ENCODE measurements around the gene C18orf32.

The C18orf32 gene

GRCh38 chr18:49472459-49472858 is 14.6 kb downstream of the C18orf32 start:
- Histone ChIP-seq H3K9ac (ENCODE audit: low read depth in 1 of 2, low read length in 2 of 2) (no peak overlapping the region), H3K27me3 (ENCODE audit: control insufficient read depth in 1 of 2, insufficient read depth in 2 of 2, low read length in 2 of 2) (no peaks in the 10 kb centered on the region), H3K27ac (ENCODE audit: low read depth, low read length) (no peak overlapping the region), H3K9me3 (ENCODE audit: control insufficient read depth in 1 of 2, low read length in 2 of 2) (no peaks in the 10 kb centered on the region), H3K4me1 (ENCODE audit: control insufficient read depth in 1 of 2, insufficient read depth in 2 of 2, low read length in 2 of 2) (no peaks in the 10 kb centered on the region), H3K4me3 (ENCODE audit: low read depth in 1 of 2, low read length in 2 of 2) (no peak overlapping the region), H3K36me3 (ENCODE audit: control insufficient read depth in 1 of 2, insufficient read depth in 2 of 2, low read length in 2 of 2) (no peaks in the 10 kb centered on the region)

- Histone ChIP-seq H3K9ac (ENCODE audit: low read depth in 1 of 2, low read length in 2 of 2) (no peak overlapping the region), H3K27me3 (ENCODE audit: control insufficient read depth in 1 of 2, insufficient read depth in 2 of 2, low read length in 2 of 2) (no peaks in the 10 kb centered on the region), H3K27ac (ENCODE audit: low read depth, low read length) (no peak overlapping the region), H3K9me3 (ENCODE audit: control insufficient read depth in 1 of 2, low read length in 2 of 2) (no peaks in the 10 kb centered on the region), H3K36me3 (ENCODE audit: control insufficient read depth in 1 of 2, insufficient read depth in 2 of 2, low read length in 2 of 2) (no peaks in the 10 kb centered on the region), H3K4me3 (ENCODE audit: low read depth in 1 of 2, low read length in 2 of 2) (no peak overlapping the region), H3K4me1 (ENCODE audit: control insufficient read depth in 1 of 2, insufficient read depth in 2 of 2, low read length in 2 of 2) (no peaks in the 10 kb centered on the region)
Observed at GRCh38 chr18:49471532-49471931, 15.5 kb downstream of the C18orf32 start.

GRCh38 chr18:49467599-49467998 is 19.4 kb downstream of the C18orf32 start:
- H3K4me3 ChIP-seq (ENCODE audit: low read depth in 1 of 2, low read length in 2 of 2): no peak overlapping the region
- H3K36me3 ChIP-seq (ENCODE audit: control insufficient read depth in 1 of 2, insufficient read depth in 2 of 2, low read length in 2 of 2): no peaks in the 10 kb centered on the region
- no peaks in the 10 kb centered on the region for H3K9me3 ChIP-seq (ENCODE audit: control insufficient read depth in 1 of 2, low read length in 2 of 2)
- no peaks in the 10 kb centered on the region for H3K4me1 ChIP-seq (ENCODE audit: control insufficient read depth in 1 of 2, insufficient read depth in 2 of 2, low read length in 2 of 2)
- H3K9ac ChIP-seq (ENCODE audit: low read depth in 1 of 2, low read length in 2 of 2): no peak overlapping the region
- H3K27me3 ChIP-seq (ENCODE audit: control insufficient read depth in 1 of 2, insufficient read depth in 2 of 2, low read length in 2 of 2): no peaks in the 10 kb centered on the region
- H3K27ac ChIP-seq (ENCODE audit: low read depth, low read length): no peak overlapping the region

GRCh38 chr18:49467019-49467563 is 19.9 kb downstream of the C18orf32 start:
- H3K4me1 ChIP-seq (ENCODE audit: control insufficient read depth in 1 of 2, insufficient read depth in 2 of 2, low read length in 2 of 2): no peaks in the 10 kb centered on the region
- no peak overlapping the region for H3K9ac ChIP-seq (ENCODE audit: low read depth in 1 of 2, low read length in 2 of 2)
- H3K36me3 ChIP-seq (ENCODE audit: control insufficient read depth in 1 of 2, insufficient read depth in 2 of 2, low read length in 2 of 2): no peaks in the 10 kb centered on the region
- H3K27ac ChIP-seq (ENCODE audit: low read depth, low read length): no peak overlapping the region
- no peaks in the 10 kb centered on the region for H3K27me3 ChIP-seq (ENCODE audit: control insufficient read depth in 1 of 2, insufficient read depth in 2 of 2, low read length in 2 of 2)
- no peak overlapping the region for H3K4me3 ChIP-seq (ENCODE audit: low read depth in 1 of 2, low read length in 2 of 2)
- H3K9me3 ChIP-seq (ENCODE audit: control insufficient read depth in 1 of 2, low read length in 2 of 2): no peaks in the 10 kb centered on the region

GRCh38 chr18:49464718-49465598 is 22.1 kb downstream of the C18orf32 start:
- no peak overlapping the region for H3K4me3 ChIP-seq (ENCODE audit: low read depth in 1 of 2, low read length in 2 of 2)
- no peak overlapping the region for H3K27ac ChIP-seq (ENCODE audit: low read depth, low read length)
- H3K36me3 ChIP-seq (ENCODE audit: control insufficient read depth in 1 of 2, insufficient read depth in 2 of 2, low read length in 2 of 2): no peaks in the 10 kb centered on the region
- H3K9me3 ChIP-seq (ENCODE audit: control insufficient read depth in 1 of 2, low read length in 2 of 2): no peaks in the 10 kb centered on the region
- H3K9ac ChIP-seq (ENCODE audit: low read depth in 1 of 2, low read length in 2 of 2): no peak overlapping the region
- H3K4me1 ChIP-seq (ENCODE audit: control insufficient read depth in 1 of 2, insufficient read depth in 2 of 2, low read length in 2 of 2): peaks cover 0 to 7% of the 10 kb centered on the region in 2 donors
- H3K27me3 ChIP-seq (ENCODE audit: control insufficient read depth in 1 of 2, insufficient read depth in 2 of 2, low read length in 2 of 2): no peaks in the 10 kb centered on the region

GRCh38 chr18:49461602-49461977 is 25.4 kb downstream of the C18orf32 start:
- no peak overlapping the region for H3K27ac ChIP-seq (ENCODE audit: low read depth, low read length)
- no peaks in the 10 kb centered on the region for H3K27me3 ChIP-seq (ENCODE audit: control insufficient read depth in 1 of 2, insufficient read depth in 2 of 2, low read length in 2 of 2)
- H3K36me3 ChIP-seq (ENCODE audit: control insufficient read depth in 1 of 2, insufficient read depth in 2 of 2, low read length in 2 of 2): no peaks in the 10 kb centered on the region
- H3K4me1 ChIP-seq (ENCODE audit: control insufficient read depth in 1 of 2, insufficient read depth in 2 of 2, low read length in 2 of 2): peaks cover 22 to 24% of the 10 kb centered on the region in 2 donors
- peak overlapping the region in 1 of 2 donors; percentile 95 for H3K4me3 ChIP-seq (ENCODE audit: low read depth in 1 of 2, low read length in 2 of 2)
- H3K9ac ChIP-seq (ENCODE audit: low read depth in 1 of 2, low read length in 2 of 2): no peak overlapping the region
- H3K9me3 ChIP-seq (ENCODE audit: control insufficient read depth in 1 of 2, low read length in 2 of 2): no peaks in the 10 kb centered on the region

GRCh38 chr18:49460976-49461601 is 25.9 kb downstream of the C18orf32 start:
- H3K27me3 ChIP-seq (ENCODE audit: control insufficient read depth in 1 of 2, insufficient read depth in 2 of 2, low read length in 2 of 2): no peaks in the 10 kb centered on the region
- peak overlapping the region; percentile 87 to 95 for H3K4me3 ChIP-seq (ENCODE audit: low read depth in 1 of 2, low read length in 2 of 2)
- H3K27ac ChIP-seq (ENCODE audit: low read depth, low read length): no peak overlapping the region
- no peaks in the 10 kb centered on the region for H3K9me3 ChIP-seq (ENCODE audit: control insufficient read depth in 1 of 2, low read length in 2 of 2)
- H3K36me3 ChIP-seq (ENCODE audit: control insufficient read depth in 1 of 2, insufficient read depth in 2 of 2, low read length in 2 of 2): no peaks in the 10 kb centered on the region
- peak overlapping the region; percentile 3 to 61 for H3K9ac ChIP-seq (ENCODE audit: low read depth in 1 of 2, low read length in 2 of 2)
- peaks cover 22 to 25% of the 10 kb centered on the region in 2 donors for H3K4me1 ChIP-seq (ENCODE audit: control insufficient read depth in 1 of 2, insufficient read depth in 2 of 2, low read length in 2 of 2)

GRCh38 chr18:49459404-49460171 is 27.4 kb downstream of the C18orf32 start:
- peak overlapping the region; percentile 87 to 95 for H3K4me3 ChIP-seq (ENCODE audit: low read depth in 1 of 2, low read length in 2 of 2)
- peaks cover 22 to 25% of the 10 kb centered on the region in 2 donors for H3K4me1 ChIP-seq (ENCODE audit: control insufficient read depth in 1 of 2, insufficient read depth in 2 of 2, low read length in 2 of 2)
- H3K27me3 ChIP-seq (ENCODE audit: control insufficient read depth in 1 of 2, insufficient read depth in 2 of 2, low read length in 2 of 2): no peaks in the 10 kb centered on the region
- peak overlapping the region; percentile 81 to 85 for H3K9ac ChIP-seq (ENCODE audit: low read depth in 1 of 2, low read length in 2 of 2)
- H3K36me3 ChIP-seq (ENCODE audit: control insufficient read depth in 1 of 2, insufficient read depth in 2 of 2, low read length in 2 of 2): no peaks in the 10 kb centered on the region
- H3K27ac ChIP-seq (ENCODE audit: low read depth, low read length): no peak overlapping the region
- H3K9me3 ChIP-seq (ENCODE audit: control insufficient read depth in 1 of 2, low read length in 2 of 2): no peaks in the 10 kb centered on the region

- peaks cover 22 to 25% of the 10 kb centered on the region in 2 donors for H3K4me1 ChIP-seq (ENCODE audit: control insufficient read depth in 1 of 2, insufficient read depth in 2 of 2, low read length in 2 of 2)
- no peaks in the 10 kb centered on the region for H3K9me3 ChIP-seq (ENCODE audit: control insufficient read depth in 1 of 2, low read length in 2 of 2)
- no peak overlapping the region for H3K9ac ChIP-seq (ENCODE audit: low read depth in 1 of 2, low read length in 2 of 2)
- no peaks in the 10 kb centered on the region for H3K36me3 ChIP-seq (ENCODE audit: control insufficient read depth in 1 of 2, insufficient read depth in 2 of 2, low read length in 2 of 2)
- H3K27ac ChIP-seq (ENCODE audit: low read depth, low read length): no peak overlapping the region
- no peaks in the 10 kb centered on the region for H3K27me3 ChIP-seq (ENCODE audit: control insufficient read depth in 1 of 2, insufficient read depth in 2 of 2, low read length in 2 of 2)
- H3K4me3 ChIP-seq (ENCODE audit: low read depth in 1 of 2, low read length in 2 of 2): no peak overlapping the region
Observed at GRCh38 chr18:49457616-49458015, 29.4 kb downstream of the C18orf32 start.

All from duodenal mucosa (tissue), 2 donors.